NCI-H345 treated with DMSO at 0.1 percent for 48 hours (cell line): ENCODE results near the gene PLA2G4C.

ENCODE experiments used
- DNase-seq: peaks from one replicate; lab custom pipeline; 2025; ENCODE audit not compliant: unreplicated experiment; lab: John Stamatoyannopoulos, UW

The PLA2G4C gene

GRCh38 chr19:48110350-48110966, at the start of gene PLA2G4C:
PLA2G4C (minus strand) TSS chr19:48110817; CDS start chr19:48106529, 4,288 bp downstream.
- DNase-seq, result peak; percentile 53

- DNase-seq, result no peak
Observed at GRCh38 chr19:48158210-48158790, 47.7 kb upstream of the PLA2G4C start.

GRCh38 chr19:48154003-48154402, 43.4 kb upstream of the PLA2G4C start:
- no peak for DNase-seq

GRCh38 chr19:48152551-48152950, 41.9 kb upstream of the PLA2G4C start:
- DNase-seq, result peak; percentile 6

- no peak for DNase-seq
Observed at GRCh38 chr19:48149430-48149829, 38.8 kb upstream of the PLA2G4C start.

- no peak for DNase-seq
Observed at GRCh38 chr19:48148576-48148975, 38.0 kb upstream of the PLA2G4C start.

GRCh38 chr19:48147597-48148175, 37.1 kb upstream of the PLA2G4C start:
- no peak for DNase-seq

- DNase-seq, result no peak
Observed at GRCh38 chr19:48139053-48139452, 28.4 kb upstream of the PLA2G4C start.

GRCh38 chr19:48137411-48137810, 26.8 kb upstream of the PLA2G4C start:
- no peak for DNase-seq

GRCh38 chr19:48136547-48136946, 25.9 kb upstream of the PLA2G4C start:
- DNase-seq, result no peak

GRCh38 chr19:48135411-48135810, 24.8 kb upstream of the PLA2G4C start:
- DNase-seq, result no peak

- no peak for DNase-seq
Observed at GRCh38 chr19:48133094-48133493, 22.5 kb upstream of the PLA2G4C start.

- DNase-seq, result no peak
Observed at GRCh38 chr19:48127561-48127960, 16.9 kb upstream of the PLA2G4C start.

GRCh38 chr19:48123907-48124651, 13.5 kb upstream of the PLA2G4C start:
- DNase-seq, result no peak

- no peak for DNase-seq
Observed at GRCh38 chr19:48122421-48122820, 11.8 kb upstream of the PLA2G4C start.

- no peak for DNase-seq
Observed at GRCh38 chr19:48121909-48122371, 11.3 kb upstream of the PLA2G4C start.

- DNase-seq, result no peak
Observed at GRCh38 chr19:48121066-48121465, 10.4 kb upstream of the PLA2G4C start.

GRCh38 chr19:48120505-48120904, 9.9 kb upstream of the PLA2G4C start:
- DNase-seq, result no peak

- no peak for DNase-seq
Observed at GRCh38 chr19:48118131-48118517, 7.5 kb upstream of the PLA2G4C start.

- no peak for DNase-seq
Observed at GRCh38 chr19:48117515-48118130, 7.0 kb upstream of the PLA2G4C start.

GRCh38 chr19:48113190-48113917, 2.7 kb upstream of the PLA2G4C start:
- DNase-seq, result no peak
